ENCODE data around the gene TSPAN10. TPM values are rescaled to one million over a fixed set of nuclear protein-coding genes. Genes with fewer than 3 reads are reported as not detected.

TSPAN10 gene
- polyA plus RNA-seq, 1 experiment = 0.92 TPM

GRCh38 chr17:81697261-81698044, 60.5 kb downstream of the TSPAN10 start:
- Histone ChIP-seq H3K4me3 (ENCODE audit: low read depth, low read length) (no peak overlapping the region), H3K9me3 (ENCODE audit: control insufficient read depth, insufficient read depth, low read length) (no peaks in the 10 kb centered on the region; the same call in 1 of the 2 replicates), H3K27ac (ENCODE audit: low read depth, low read length) (no peak overlapping the region), H3K27me3 (ENCODE audit: control insufficient read depth, insufficient read depth, low read length) (no peaks in the 10 kb centered on the region)
- TF ChIP-seq CTCF (IDR thresholded peaks at IDR 0.05; ENCODE audit: low read depth, low read length) = no peak
- ChIA-PET POLR2A (no interaction called here), CTCF (no interaction called here)
- no peak for DNase-seq (ENCODE audit: low read depth, low spot score)

Small RNA genes lying within 50 kb of the gene (small RNA-seq; reads per million reads assigned to genes)
- not detected for gene MIR6786 (ENCODE audit: insufficient read length, low read depth)

Other genes with a start within 250 kb of the TSPAN10 start
- gene BAHCC1, start 241.7 kb upstream of the TSPAN10 start, polyA plus RNA-seq (2011; rRNA removed) = 1.3 and 2.5 TPM in 2 replicates
- 2,721 and 3,607 TPM in 2 replicates for gene ACTG1, start 124.4 kb upstream of the TSPAN10 start, polyA plus RNA-seq (2011; rRNA removed)
- 0.26 and 0.41 TPM in 2 replicates for gene FSCN2, start 108.8 kb upstream of the TSPAN10 start, polyA plus RNA-seq (2011; rRNA removed)
- gene FAAP100, start 84.8 kb upstream of the TSPAN10 start, polyA plus RNA-seq (2011; rRNA removed) = 5.3 and 8.3 TPM in 2 replicates
- 66.5 and 77.1 TPM in 2 replicates for gene NPLOC4, start 84 bp upstream of the TSPAN10 start, polyA plus RNA-seq (2011; rRNA removed)
- gene PDE6G, start 19.3 kb downstream of the TSPAN10 start, polyA plus RNA-seq (2011; rRNA removed) = 0.51 and 1.0 TPM in 2 replicates
- gene OXLD1, start 29.4 kb downstream of the TSPAN10 start, polyA plus RNA-seq (2011; rRNA removed) = 13.4 and 17.0 TPM in 2 replicates
- 10.7 and 10.9 TPM in 2 replicates for gene CCDC137, start 29.5 kb downstream of the TSPAN10 start, polyA plus RNA-seq (2011; rRNA removed)
- gene ARL16, start 46.6 kb downstream of the TSPAN10 start, polyA plus RNA-seq (2011; rRNA removed) = 44.7 and 48.0 TPM in 2 replicates
- 71.5 and 83.0 TPM in 2 replicates for gene HGS, start 46.8 kb downstream of the TSPAN10 start, polyA plus RNA-seq (2011; rRNA removed)
- 52.1 and 69.2 TPM in 2 replicates for gene MRPL12, start 66.2 kb downstream of the TSPAN10 start, polyA plus RNA-seq (2011; rRNA removed)
- gene SLC25A10, start 75.1 kb downstream of the TSPAN10 start, polyA plus RNA-seq (2011; rRNA removed) = 3.3 and 4.1 TPM in 2 replicates
- not detected in 2 replicates for gene GCGR, start 167.0 kb downstream of the TSPAN10 start, polyA plus RNA-seq (2011; rRNA removed)
- gene MCRIP1, start 196.1 kb downstream of the TSPAN10 start, polyA plus RNA-seq (2011; rRNA removed) = 63.2 and 88.2 TPM in 2 replicates
- gene PPP1R27, start 197.9 kb downstream of the TSPAN10 start, polyA plus RNA-seq (2011; rRNA removed) = not detected in 2 replicates
- gene P4HB, start 223.3 kb downstream of the TSPAN10 start, polyA plus RNA-seq (2011; rRNA removed) = 158 and 342 TPM in 2 replicates
- gene ARHGDIA, start 234.1 kb downstream of the TSPAN10 start, polyA plus RNA-seq (2011; rRNA removed) = 62.2 and 78.6 TPM in 2 replicates

All from AG04450 (cell line).